NCI-H226 (cell line): Measurements from ENCODE around the gene HS3ST3B1.

Source experiments
- DNase-seq: peaks from one replicate; pipeline ENCODE4 v3.0.0-alpha.2; 2015

HS3ST3B1 gene

DNA sequence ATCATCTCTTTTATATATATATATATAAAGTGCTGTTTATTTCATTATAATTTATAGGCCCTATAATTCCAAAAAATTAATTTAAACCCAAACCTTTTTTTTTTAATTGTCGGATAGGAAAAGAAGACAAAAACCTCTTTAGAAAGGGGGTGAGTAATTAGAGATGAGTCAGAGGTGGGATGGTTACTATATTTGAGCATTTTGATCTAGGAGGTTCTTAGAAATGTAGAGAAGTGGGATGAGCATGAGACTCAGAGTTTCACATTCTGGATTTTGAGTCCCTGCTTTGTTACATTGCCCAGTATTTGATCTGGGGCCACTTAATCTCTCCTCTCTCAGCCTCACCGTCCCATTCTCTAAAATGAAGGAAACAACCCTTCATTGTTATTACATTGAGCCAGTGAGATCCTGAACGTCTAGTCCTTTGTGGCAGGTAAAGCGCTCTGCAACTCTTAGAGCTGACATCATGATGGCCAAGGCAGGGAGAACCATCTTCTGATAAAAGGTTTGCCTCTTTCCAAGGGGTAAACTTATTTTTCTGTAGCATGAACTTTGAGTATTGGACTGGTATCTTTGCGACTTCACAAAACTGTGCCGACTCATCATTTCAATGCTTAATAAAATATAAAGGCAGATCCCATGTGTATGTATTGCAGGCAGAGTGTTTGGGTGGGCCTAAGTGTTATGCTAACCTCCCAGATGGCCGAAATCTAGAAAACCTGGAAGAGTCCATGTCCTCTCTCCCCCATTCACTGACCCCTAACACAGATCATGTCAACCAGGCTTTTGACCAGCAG, 21.3 kb downstream of the HS3ST3B1 start:
- no peak for DNase-seq

DNA sequence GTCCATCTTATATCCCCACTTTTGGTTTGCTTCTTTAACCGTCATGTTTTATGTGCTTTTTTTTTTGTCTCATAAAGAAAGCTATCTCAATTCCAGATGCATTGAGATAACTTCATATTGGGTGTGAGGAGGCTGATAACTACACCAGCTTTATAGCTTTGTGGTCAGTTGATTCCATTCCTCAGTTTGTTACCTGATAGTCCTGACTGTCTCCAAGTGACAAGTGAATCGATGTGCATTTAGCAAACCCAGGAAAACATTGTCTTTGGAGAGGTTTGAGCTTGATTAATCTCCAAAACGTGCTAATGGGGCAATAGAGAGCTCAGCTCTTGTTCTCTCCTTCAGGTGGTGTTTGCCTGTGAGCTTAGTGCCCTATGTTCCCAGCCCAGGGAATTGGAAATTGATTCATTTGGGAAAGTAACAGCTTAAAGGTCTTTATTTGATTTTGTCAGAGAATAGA, 22.7 kb downstream of the HS3ST3B1 start:
- no peak for DNase-seq

DNA sequence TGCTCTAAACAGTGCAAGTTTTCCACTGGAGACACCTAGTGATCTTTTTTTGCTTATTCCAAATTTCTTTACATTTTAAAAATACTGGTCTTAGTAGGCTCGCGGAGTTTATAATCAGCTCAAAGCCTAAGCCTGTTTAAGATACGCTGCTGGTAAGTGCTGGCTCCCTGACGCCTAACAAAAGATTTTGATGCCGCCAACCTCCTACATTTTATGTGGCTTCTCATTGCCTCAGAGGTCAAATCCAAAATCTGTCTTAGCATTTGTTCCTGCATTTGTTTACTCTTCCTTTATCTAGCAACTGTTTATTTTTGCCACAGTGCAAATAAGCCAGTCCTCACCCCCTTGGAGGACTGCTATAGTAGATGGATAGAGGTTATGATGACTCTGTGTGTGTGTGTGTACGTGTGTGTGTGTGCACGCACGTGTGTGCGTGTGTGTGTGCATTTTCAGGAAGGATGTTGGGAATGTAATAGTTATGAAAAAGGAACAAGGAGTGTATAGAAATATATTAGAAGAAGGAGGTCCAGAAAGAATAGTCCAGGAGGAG, 24.8 kb downstream of the HS3ST3B1 start:
- DNase-seq: no peak

- no peak for DNase-seq
These were observed 29.1 kb downstream of the HS3ST3B1 start for GRCh38 chr17:14329900-14330491.

DNA sequence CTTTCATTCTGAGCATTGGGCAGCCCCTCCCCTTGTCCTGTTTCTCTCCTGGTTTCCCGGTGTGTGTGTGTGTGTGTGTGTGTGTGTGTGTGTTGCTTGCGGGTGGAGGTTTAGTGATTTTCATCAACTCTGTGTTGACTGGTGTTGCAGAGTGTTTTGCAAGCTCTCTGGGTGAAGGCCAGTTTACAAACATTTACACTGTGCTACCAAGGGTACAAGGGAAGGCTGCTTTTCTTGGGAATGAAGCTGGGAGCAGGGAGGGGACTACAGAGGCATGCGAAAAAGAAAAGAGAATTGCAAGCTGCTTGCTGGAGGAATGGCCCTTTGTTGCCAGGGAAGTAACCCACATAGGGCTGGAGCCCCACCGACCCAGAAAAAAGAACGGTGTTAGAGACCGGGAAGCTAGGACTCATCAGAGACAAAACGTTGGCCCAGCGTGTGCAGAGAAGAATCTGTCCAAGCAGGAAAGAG, 29.6 kb downstream of the HS3ST3B1 start:
- DNase-seq: no peak

DNA sequence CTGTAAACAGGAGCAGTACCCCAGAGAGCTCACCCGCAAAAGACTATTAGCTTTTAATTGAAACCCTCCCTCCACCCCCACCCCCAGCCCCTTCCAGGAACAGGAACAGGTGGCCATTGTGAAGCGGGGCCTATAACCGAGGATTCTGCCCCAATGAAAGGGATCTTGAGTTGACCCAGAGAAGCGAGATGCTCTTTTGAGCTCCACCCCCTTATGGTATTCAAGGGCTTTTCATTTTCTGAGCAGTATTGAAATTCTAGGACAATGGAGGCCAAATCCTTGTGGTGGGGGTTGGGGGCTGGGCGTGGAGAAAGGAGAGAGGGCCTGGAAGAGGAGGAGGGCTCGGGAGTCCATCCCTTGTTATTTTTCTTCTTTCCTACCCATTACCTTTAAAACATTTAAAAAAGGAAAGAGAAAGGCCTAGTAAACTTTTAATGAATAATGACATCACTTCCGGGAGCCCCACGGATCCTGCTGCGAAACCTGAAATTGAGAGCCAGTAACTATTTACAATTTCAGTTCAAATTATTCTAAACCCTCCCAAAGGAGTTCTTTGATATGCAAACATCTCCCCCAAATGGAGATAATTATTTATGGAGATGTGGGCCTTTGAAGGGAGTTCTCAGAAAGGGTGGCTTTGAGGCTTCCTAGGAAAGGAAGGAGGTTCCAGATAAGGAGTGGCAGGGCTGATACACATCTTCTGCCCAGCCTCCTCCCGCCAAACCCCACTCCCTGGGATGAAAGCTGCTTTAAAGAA, 30.5 kb downstream of the HS3ST3B1 start:
- DNase-seq: no peak

- DNase-seq: no peak
These were observed 31.1 kb downstream of the HS3ST3B1 start for GRCh38 chr17:14331982-14332298.

- DNase-seq: no peak
These were observed 31.4 kb downstream of the HS3ST3B1 start for GRCh38 chr17:14332331-14332730.

DNA sequence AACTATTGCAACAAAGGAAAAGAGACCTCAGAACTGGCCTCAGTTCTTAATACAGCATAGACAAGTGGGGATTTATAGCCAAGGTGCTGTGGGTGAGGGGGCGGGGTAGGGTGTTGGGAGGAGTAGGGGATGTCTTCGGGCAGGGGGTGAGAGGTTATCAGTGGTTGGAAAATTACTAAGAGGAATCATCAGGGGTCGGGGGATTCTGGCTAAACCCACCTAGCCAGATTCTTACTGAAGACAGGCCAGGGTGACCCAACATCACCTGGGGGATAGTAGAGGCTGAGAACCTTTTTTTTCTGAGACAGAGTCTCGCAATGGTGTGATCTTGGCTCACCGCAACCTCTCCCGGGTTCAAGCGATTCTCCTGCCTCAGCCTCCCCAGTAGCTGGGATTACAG, 32.6 kb downstream of the HS3ST3B1 start:
- no peak for DNase-seq

DNA sequence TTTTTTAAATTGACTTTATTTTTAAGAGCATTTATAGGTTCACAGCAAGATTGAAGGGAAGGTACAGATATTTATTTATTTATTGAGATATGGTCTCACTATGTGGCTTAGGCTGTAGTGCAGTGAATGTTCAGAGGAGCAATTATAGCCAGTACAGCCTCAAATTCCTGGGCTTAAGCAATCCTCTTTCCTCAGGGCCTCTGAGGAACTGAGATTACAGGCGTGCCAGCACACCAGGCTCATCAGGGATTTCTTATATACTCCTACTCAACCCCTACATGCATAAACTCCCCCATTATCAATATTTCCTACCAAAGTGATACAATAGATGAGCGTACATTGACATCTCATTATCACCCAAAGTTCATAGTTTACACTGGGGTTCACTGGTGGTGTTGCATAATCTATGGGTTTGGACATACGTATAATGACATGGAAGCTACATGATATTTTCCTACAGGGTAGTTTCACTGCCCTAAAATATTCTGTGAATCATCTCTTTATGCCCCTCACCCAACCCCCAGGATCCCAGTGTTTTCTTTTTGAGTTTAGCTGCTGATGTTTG, 33.5 kb downstream of the HS3ST3B1 start:
- no peak for DNase-seq

GRCh38 chr17:14334919-14335318, 34.0 kb downstream of the HS3ST3B1 start:
- no peak for DNase-seq

GRCh38 chr17:14336418-14336817, 35.5 kb downstream of the HS3ST3B1 start:
- no peak for DNase-seq

DNA sequence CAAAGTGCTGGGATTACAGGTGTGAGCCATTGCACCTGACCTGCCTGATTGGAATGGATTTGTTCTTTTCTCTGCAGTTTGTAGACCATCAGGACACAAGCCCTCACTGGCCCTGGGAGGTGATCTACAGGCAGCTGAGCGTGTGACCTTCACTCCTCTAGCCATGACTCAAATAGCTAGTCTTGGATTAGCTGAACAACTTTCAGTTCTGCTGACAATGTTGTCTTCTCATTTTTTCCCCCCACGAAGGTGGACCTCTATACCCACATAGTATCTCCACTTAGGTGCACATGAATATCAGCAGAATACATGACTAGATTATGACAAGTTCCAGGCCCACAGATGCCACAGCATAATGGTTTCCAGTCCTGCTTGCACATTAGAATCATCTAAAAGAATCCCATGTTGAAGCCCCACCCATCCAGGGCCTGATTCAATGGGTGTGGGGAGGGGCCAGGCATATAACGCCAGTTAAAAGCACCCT, 36.8 kb downstream of the HS3ST3B1 start:
- no peak for DNase-seq

GRCh38 chr17:14340857-14341754, 40.2 kb downstream of the HS3ST3B1 start:
- no peak for DNase-seq

GRCh38 chr17:14341866-14342265, 41.0 kb downstream of the HS3ST3B1 start:
- DNase-seq: no peak

DNA sequence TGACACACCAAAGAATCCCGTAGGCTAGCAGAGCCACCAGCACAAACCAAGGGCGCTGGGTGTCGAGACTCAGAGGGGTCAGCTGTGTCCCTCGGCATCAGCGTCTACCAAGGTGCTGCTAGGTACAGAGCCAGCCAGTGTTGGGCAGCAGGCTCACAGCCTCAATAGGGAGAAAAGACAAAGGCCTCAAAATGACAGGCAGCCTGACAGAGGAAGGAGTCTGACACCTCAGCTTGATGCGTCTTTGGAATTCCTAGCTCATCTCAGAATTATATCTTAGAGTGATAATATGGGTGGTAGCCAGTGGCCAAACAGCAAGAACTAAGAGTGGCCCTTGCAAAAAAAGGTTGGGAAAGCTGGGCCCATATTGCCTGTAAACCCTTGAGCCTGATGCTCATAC, 45.9 kb downstream of the HS3ST3B1 start:
- no peak for DNase-seq

DNA sequence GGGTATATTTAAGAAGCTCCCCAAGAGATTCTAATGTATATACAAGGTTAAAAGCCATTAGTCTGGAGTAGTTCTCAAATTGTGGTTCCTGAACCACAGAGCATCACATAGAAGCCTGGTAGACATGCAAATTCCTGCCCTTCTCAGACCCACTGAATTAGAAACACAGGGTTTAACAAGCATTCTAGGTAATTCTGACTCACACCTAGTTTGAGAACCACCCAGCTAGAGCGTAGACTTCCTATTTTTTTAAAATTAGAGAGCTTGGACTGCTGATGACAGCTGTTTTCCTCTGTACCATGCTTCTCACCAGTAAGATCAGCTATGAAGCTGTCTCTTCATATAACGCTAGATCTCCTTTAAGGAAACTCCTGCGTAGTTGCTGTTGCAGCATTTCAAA, 50.6 kb downstream of the HS3ST3B1 start:
- no peak for DNase-seq

DNA sequence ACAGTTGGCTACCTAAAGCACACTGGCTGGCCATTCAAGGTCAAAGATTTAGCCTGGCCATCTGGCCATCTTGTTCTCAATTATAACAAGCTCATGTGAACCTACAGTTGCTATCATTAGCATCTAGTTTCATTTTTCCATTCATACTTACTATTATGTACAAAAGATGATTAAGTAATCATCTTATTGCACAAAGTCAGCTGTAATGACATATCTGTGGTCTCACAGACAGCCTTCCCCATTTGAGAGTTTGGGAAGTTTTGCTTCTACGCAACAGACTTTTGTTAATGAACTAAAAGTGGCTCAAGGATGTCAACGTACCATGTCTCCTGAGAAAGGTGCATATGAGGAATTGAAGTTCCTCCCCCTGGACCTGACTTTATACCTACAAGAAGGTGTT, 51.3 kb downstream of the HS3ST3B1 start:
- DNase-seq: no peak

DNA sequence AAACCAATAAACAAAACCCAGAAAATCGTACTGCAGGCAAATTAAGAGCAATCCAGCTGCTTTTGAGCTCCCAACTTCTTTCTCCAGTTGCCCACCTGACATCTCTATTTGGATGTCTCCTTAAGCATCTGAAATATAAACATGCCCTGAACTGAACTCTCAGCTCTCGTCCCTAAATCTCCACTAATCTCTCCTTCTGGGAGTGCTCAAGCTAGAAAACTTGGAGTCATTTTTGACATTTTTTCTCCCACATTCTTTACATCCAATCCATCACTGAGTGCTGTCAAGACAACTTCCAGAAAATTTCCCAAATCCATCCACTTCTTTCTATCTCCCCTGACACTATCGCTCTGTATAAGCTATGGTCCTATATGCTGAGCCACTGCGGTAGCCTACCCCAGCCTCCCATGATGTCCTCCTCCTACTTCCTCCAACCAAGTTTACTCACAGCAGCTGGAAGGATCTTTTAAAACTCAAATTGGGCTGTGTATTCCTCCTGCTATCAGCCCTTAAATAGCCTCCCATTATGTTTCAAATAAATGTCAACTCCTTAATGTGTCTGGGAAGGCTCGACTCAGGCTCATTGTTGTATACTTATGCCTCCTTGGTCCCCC, 53.1 kb downstream of the HS3ST3B1 start:
- DNase-seq: no peak

DNA sequence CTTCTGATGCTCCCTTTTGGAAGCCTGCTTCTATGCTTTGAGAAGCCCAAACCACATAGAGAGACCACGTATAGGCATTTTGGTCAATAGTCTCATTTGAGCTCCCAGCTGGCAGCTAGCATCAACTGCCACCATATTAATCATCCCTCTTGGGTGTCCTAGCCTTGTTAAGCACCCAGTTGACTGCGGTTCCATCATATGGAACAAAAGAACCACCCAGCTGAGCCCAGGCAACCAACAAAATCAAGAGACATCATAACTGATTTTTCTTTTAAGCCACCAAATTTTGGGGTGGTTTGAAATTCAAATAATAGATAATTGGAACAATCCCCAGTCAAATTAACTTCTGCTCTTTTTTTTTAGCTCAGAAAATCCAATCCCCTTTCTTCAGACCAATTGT, 53.9 kb downstream of the HS3ST3B1 start:
- no peak for DNase-seq

- no peak for DNase-seq
These were observed 54.7 kb downstream of the HS3ST3B1 start for GRCh38 chr17:14355556-14355955.
